Mononuclear cell (primary cell): ENCODE measurements around the gene PLA2G15. TPM values are rescaled to one million over a fixed set of nuclear protein-coding genes. Genes with fewer than 3 reads are reported as not detected.
A peak's percentile ranks its signal among the peaks of the same experiment; 100 is the strongest.

Experiments used
- H3K27me3 ChIP-seq: 2 replicates; pipeline ENCODE4 v1.6.0; 2011; ENCODE audit warnings: low read length, control low read depth; ENCODE audit not compliant: insufficient read depth
- H3K4me1 ChIP-seq: 2 replicates; pipeline ENCODE4 v1.5.1; 2011; ENCODE audit warnings: mild to moderate bottlenecking, low read length, control low read depth; ENCODE audit not compliant: insufficient read depth
- H3K4me3 ChIP-seq: 2 replicates; pipeline ENCODE4 v1.5.1; 2011; ENCODE audit warnings: mild to moderate bottlenecking, low read length, moderate library complexity
- H3K9me3 ChIP-seq: 2 replicates; pipeline ENCODE4 v1.5.1; 2011; ENCODE audit warnings: low read depth, mild to moderate bottlenecking, control low read depth, low read length
- total RNA-seq: library from RNA; depleted of rRNA; stranded (reverse); fragments of >200 nt; gene quantifications from one replicate; pipeline ENCODE4 v1.2.3, GENCODE V29; 2012

Gene PLA2G15, protein sequence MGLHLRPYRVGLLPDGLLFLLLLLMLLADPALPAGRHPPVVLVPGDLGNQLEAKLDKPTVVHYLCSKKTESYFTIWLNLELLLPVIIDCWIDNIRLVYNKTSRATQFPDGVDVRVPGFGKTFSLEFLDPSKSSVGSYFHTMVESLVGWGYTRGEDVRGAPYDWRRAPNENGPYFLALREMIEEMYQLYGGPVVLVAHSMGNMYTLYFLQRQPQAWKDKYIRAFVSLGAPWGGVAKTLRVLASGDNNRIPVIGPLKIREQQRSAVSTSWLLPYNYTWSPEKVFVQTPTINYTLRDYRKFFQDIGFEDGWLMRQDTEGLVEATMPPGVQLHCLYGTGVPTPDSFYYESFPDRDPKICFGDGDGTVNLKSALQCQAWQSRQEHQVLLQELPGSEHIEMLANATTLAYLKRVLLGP
- 10.1 TPM for total RNA-seq

DNA sequence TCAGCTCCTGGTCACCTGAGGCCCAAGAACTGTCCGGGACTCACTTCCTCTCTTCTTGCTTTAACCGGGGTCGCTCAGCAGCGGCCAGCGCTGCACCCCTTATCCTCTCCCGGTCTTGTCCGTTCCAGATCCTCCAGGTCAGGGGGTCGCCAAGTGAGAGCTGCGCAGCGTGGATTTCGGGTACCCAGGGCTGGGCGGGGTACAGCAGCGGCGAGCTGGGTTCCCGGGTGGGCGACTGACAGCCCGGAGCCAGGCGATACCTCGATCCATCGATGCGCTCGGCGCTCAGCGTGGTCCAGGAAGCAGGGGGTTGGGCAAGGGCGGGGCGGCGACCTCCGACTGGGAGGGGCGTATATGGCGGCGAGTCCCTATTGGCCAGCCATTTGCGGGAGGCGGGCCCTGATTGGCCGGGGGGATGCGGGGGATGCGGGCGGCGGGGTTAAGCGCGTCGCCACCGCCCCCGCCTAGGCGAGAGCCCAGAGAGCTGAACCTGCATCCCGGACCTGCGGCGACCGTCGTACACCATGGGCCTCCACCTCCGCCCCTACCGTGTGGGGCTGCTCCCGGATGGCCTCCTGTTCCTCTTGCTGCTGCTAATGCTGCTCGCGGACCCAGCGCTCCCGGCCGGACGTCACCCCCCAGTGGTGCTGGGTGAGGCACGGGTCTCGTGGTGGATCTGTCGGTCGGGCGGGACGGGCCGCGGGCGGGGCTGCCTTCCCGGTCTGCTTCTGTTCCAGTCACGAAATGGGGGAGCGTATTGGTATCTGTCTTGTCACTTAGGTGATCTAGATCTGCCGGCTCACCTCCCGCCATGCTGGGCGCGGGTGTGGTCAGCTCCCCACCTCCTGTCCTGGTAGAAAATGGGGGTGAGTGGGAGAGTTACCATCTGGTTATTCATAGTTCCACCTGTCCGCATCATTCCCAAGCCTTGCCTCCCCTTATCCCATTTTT lies at the start of gene PLA2G15:
TSS of gene PLA2G15 (plus strand) at position 471 of the 951 bp plus-strand sequence. CDS start at position 525, 54 bp downstream.
- no peaks in the 10 kb centered on the region for H3K27me3 ChIP-seq
- H3K9me3 ChIP-seq = no peaks in the 10 kb centered on the region
- peaks cover 39% of the 10 kb centered on the region for H3K4me1 ChIP-seq
- H3K4me3 ChIP-seq = peak within 1 kb of the TSS; percentile 88

DNA sequence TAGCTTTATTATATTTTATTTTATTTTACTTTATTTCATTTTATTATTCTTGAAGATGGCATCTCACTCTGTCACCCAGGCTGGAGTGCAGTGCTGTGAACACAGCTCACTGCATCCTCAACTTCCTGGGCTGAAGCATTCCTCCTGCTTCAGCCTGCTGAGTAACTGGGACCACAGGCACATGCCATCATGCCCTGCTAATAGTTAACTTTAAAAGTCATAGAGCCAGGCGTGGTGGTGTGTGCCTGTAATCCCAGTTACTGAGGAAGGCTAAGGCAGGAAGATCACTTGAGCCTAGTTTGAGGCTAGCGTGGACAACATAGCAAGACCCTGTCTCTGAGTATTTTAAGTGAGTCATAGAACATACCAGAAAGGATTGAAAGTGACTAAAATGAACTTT lies 47.9 kb upstream of the PLA2G15 start:
- Histone ChIP-seq H3K4me3 (no peak overlapping the region), H3K27me3 (no peaks in the 10 kb centered on the region), H3K9me3 (no peaks in the 10 kb centered on the region), H3K4me1 (no peaks in the 10 kb centered on the region)

DNA sequence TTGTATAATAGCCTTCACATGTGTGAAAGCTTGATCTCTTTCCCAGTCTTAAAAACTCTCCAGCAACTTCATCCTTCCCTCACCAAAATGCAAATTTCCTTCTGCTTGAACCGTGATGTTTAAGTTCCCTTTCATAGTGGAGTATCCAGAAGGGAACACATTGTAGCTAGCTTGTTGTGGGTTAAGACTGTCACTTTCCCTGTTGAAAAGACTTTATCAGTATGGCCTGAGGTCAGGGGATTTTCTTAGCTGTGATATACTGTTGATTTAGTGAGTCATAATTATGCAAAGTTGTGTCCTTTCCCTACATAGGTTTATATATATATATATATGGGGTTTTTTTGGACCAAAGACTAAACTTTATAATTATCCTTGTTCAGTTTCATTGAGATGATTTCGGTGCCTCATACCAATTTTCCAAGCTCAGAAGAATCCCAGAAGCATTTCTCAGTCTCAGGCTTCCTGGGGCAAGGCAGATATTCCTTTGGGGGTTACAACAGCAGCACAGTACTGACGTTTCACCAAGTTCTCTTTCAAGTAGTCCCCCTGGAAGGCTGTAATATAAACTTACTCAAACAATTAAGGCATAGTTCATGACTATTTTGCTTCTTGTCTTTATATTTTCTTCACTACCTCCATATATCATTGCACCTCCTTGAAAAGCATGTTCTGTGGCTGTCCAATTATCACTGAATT lies 44.9 kb upstream of the PLA2G15 start:
- no peaks in the 10 kb centered on the region for H3K27me3 ChIP-seq
- no peak overlapping the region for H3K4me3 ChIP-seq
- H3K9me3 ChIP-seq = no peaks in the 10 kb centered on the region
- no peaks in the 10 kb centered on the region for H3K4me1 ChIP-seq

DNA sequence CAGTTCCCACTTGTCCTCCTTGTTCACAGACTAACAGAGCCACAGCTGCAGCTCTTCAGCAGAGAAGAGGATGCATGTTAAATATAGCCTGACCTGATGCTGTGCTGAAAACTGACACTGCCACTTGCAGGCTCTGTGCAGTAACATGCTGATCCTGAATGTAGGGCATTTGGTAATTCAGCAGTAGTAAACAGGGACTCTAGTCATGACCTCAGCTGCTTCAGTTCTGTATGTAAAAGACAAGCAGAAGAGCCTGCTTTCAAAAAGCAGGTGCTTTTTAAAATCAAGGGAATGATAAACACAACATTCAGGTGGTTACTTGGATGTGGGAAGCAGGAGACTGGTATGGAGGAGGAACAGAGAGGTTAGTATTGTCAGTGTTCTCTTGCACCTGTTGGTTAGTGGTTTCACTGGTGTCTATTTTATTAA lies 43.1 kb upstream of the PLA2G15 start:
- H3K4me1 ChIP-seq = no peaks in the 10 kb centered on the region
- no peak overlapping the region for H3K4me3 ChIP-seq
- H3K9me3 ChIP-seq = no peaks in the 10 kb centered on the region
- H3K27me3 ChIP-seq = no peaks in the 10 kb centered on the region

DNA sequence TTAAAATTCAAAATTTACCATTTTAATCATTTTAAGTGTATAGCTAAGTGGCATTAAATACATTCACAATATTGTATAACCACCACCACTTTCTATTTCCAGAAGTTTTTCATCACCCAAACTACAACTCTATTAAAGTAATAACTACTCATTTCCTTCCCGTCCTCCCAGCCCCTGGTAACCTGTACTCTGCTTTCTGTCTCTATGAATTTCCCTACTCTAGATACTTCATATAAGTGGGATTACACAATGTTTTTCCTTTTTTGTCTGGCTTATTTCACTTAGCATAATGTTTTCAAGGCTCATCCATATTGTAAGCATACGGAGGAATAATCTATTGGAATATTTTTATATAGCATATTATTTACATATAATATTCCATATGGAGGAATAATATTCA lies 38.9 kb upstream of the PLA2G15 start:
- Histone ChIP-seq H3K4me3 (no peak overlapping the region), H3K9me3 (no peaks in the 10 kb centered on the region), H3K4me1 (peaks cover 4% of the 10 kb centered on the region), H3K27me3 (no peaks in the 10 kb centered on the region)

DNA sequence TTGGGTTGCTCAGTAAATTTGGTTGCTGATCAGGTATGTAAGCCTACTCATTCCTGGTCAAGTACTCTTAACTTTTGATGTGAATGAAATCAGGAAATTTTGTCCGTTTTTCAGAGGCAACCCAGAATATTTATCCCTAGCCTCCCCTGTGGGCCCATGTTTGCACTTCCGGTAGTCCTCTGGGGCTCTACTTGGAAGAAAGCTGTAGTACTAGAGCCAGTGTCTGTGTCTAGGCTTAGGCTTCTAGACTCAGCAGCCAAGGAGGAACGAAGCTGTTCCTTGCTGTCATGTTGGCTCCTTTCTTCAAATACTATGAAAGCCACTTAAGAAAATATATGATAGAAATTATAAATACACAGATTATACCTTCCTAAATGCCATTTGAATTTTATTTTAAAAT lies 30.4 kb upstream of the PLA2G15 start:
- no peaks in the 10 kb centered on the region for H3K9me3 ChIP-seq
- H3K4me3 ChIP-seq = no peak overlapping the region
- H3K27me3 ChIP-seq = no peaks in the 10 kb centered on the region
- H3K4me1 ChIP-seq = no peaks in the 10 kb centered on the region

DNA sequence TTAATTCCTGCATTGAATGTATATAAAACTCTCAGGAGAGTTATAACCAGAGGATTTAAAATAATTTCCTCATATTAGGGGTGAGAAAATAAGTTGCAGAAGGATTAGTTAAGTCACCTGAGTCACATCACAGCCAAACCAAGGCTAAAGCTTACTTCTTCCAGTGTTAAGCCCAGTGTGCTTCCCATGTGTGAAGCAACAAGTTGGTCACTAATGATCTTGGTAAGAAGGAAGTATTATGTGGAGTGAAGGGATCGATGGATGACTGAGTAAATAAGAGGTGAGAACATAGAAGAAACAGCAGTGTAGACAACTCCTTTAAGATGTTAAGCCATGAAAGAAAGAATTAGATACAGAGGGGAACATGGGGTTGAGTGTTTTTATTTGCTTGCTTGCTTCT lies 29.9 kb upstream of the PLA2G15 start:
- Histone ChIP-seq H3K4me3 (no peak overlapping the region), H3K27me3 (no peaks in the 10 kb centered on the region), H3K9me3 (no peaks in the 10 kb centered on the region), H3K4me1 (no peaks in the 10 kb centered on the region)

DNA sequence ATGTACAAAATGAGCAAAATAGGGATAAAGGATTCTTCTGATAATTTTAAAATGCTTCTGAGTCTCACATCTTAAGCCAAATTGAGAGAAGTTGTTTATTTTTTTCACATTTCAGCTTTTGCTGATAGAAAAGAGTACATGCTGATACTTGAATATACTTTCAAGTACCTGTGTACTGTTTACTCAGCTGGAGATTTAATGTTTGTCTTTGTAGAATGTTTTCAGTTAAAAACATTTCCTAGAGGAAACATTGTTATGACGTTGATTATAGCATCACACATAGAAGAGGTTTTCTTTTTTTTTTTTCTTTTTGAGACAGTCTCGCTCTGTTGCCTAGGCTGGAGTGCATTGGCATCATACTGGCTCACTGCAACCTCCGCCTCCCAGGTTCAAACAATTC lies 28.9 kb upstream of the PLA2G15 start:
- Histone ChIP-seq H3K27me3 (no peaks in the 10 kb centered on the region), H3K4me1 (no peaks in the 10 kb centered on the region), H3K9me3 (no peaks in the 10 kb centered on the region), H3K4me3 (no peak overlapping the region)

DNA sequence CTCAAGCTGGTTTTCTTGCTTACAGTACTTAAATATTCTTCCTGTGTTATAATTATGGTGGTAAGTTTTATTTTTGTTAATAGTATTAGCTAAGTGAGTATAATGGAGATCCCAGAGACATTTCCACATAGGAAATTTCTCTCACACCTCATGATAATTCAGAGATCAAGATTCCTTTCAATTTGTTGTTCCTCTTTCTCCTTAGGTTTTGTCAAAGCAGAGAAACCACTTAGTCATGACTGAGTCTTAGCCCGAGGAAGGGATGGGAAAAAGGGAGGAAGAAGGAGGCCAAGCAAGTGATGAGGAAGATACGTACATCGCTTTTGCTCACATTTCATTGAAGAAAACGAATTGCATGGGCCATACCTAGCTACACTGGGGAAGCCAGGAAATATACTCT lies 27.7 kb upstream of the PLA2G15 start:
- no peaks in the 10 kb centered on the region for H3K27me3 ChIP-seq
- H3K4me3 ChIP-seq = no peak overlapping the region
- no peaks in the 10 kb centered on the region for H3K9me3 ChIP-seq
- no peaks in the 10 kb centered on the region for H3K4me1 ChIP-seq

DNA sequence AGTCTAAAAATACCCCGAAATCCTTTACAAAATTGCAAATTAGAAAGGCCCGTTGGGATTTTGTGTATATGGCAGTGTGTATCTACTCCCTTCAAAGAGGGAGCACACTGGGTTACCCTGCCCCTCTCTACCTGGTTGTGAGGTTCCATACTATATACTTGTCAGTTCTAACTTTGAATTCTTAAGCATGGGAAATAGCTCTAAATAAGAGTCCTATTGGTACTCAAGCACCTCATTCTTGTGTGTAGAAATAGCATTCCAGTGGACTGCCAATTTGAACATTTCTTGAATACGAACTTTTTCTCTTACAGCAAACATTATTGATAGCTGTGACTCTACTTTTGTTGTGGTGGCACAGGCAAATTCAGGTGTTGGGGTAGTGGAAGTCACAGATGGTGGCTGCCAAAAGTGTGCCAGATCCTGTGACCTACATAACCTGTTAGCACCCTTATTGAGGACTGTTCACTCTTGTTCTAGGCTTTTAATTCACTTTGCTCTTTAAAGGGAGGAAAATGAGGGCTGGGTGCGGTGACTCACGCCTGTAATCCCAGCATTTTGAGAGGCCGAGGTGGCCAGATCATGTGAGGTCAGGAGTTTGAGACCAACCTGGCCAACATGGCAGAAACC lies 25.3 kb upstream of the PLA2G15 start:
- Histone ChIP-seq H3K4me3 (no peak overlapping the region), H3K9me3 (no peaks in the 10 kb centered on the region), H3K4me1 (no peaks in the 10 kb centered on the region), H3K27me3 (no peaks in the 10 kb centered on the region)

DNA sequence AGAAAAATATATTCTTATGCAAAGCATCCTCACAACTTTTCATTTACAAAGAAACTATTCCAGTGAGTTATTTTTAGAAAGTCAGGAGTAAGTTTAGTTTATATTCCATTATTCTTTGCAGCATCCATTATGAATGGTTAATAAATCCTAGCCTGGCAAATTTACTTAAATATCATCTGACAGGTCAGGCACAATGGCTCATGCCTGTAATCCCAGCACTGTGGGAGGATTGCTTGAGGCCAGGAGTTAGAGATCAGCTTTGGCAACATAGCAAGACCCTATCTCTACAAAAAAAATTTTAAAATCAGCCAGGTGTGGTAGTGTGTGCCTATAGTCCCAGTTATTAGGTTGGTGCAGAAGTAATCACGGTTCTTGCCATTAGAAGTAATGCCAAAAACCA lies 22.1 kb upstream of the PLA2G15 start:
- Histone ChIP-seq H3K4me1 (peaks cover 19% of the 10 kb centered on the region), H3K4me3 (no peak overlapping the region), H3K9me3 (no peaks in the 10 kb centered on the region), H3K27me3 (no peaks in the 10 kb centered on the region)

DNA sequence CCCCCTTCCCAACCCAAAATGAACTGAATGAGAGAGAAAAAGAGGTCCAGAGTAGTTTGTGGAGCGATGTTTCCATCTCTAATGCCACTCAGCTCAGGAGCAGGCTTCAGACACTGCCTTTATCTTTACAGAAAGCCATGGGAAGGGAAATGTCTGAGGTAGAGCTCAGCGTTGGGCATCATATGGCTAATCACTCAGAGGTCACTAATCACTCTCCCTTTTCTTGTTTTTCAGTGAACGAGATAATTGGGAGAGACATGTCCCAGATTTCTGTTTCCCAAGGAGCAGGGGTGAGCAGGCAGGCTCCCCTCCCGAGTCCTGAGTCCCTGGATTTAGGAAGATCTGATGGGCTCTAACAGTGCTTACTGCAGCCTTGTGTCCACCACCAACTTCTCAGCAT lies 19.1 kb upstream of the PLA2G15 start:
- peaks cover 22% of the 10 kb centered on the region for H3K4me1 ChIP-seq
- no peaks in the 10 kb centered on the region for H3K9me3 ChIP-seq

DNA sequence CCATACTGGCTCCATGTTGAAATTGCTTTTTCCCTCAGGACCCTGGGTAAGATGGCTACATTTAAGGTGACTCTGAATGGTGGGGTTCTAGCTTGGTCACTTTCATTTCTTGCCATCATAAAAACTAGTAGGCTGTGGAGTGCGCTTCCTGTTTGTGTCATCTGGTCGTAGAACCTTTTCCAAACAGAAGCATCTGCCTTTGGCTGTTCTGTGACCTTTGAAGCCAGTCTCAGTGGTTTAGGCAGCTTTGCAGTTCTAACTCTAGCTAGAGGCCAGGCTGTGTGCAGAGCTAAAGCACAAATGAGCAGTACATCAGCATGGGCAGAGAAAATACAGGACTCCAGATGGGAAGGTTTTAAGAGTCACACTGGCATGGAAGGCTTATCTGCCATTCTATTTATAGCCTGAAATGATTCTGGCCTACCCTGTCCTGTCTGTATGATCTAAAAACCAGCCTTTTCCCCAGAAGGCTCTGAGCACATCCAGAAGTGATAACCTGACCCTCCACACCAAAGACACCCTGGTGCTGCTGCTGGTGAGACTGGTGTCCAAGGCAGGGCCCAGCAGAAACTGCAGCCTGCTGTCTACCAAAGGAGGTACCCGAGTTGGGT lies 17.9 kb upstream of the PLA2G15 start:
- Histone ChIP-seq H3K27me3 (no peaks in the 10 kb centered on the region), H3K4me3 (no peak overlapping the region), H3K4me1 (peaks cover 22% of the 10 kb centered on the region), H3K9me3 (no peaks in the 10 kb centered on the region)

More for the DNA sequence above, 19.1 kb upstream of the PLA2G15 start:
- Histone ChIP-seq H3K4me3 (no peak overlapping the region), H3K27me3 (no peaks in the 10 kb centered on the region)

DNA sequence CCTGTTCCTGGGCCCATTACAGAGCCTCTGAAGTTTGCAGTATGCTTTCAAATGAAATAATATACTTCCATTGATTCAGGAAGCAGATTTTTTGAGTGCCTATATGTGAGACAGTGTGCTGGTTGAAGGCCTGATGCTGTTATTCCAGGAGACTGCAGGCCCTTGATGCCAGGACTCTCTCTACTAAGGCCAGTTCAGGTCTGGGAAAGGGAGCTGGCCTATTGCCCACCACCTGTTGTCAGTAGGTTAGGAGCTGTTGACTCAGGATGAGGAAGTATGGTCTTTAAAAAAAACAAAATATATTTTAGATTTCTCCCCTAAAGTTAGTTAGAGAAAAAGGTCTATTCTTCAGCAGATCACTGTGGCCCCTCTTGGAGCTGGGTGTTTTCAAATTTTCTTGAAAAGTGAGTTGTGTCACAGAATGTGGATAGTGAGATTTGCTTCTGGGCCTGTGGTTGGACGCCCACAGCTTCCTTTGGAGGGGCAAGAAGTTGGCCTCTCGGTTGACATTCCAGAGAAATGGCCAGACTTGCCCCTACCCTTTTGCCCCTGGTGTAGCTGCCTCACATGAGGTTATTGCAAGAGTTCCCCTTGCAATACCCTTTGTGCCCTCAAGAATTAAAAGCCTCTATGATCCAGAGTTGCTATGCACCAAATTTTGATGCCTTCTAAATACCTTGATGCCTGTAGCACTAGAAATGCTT lies 17.2 kb upstream of the PLA2G15 start:
- no peaks in the 10 kb centered on the region for H3K27me3 ChIP-seq
- H3K9me3 ChIP-seq = no peaks in the 10 kb centered on the region
- H3K4me3 ChIP-seq = no peak overlapping the region
- H3K4me1 ChIP-seq = peaks cover 22% of the 10 kb centered on the region
